Mesenchymal stem cell (in vitro differentiated cells and primary cell): ENCODE data around the gene NGEF.

Experiments
- DNase-seq: peaks from one replicate; pipeline ENCODE4 v3.0.0-alpha.2; 2013
- H2AFZ ChIP-seq: one replicate; pipeline ENCODE4 v1.6.1; 2013; ENCODE audit warnings: low read depth, mild to moderate bottlenecking, control low read depth, inconsistent platforms, low read length, moderate library complexity
- H2AK5ac ChIP-seq: 2 replicates; pipeline ENCODE4 v1.6.1; 2013; ENCODE audit warnings: low read length, moderate library complexity, mild to moderate bottlenecking, inconsistent platforms; ENCODE audit not compliant: severe bottlenecking
- H2BK120ac ChIP-seq: one replicate; pipeline ENCODE4 v1.6.1; 2013; ENCODE audit warnings: low read depth, mild to moderate bottlenecking, inconsistent platforms, low read length, moderate library complexity
- H2BK12ac ChIP-seq, 2 experiments: one replicate each; pipeline ENCODE4 v1.6.1; 2013; ENCODE audit warnings: inconsistent platforms in 2 of 2, low read length in 2 of 2, mild to moderate bottlenecking in 2 of 2, moderate library complexity in 2 of 2, control low read depth in 1 of 2
- H2BK15ac ChIP-seq: one replicate; pipeline ENCODE4 v1.6.1; 2013; ENCODE audit warnings: mild to moderate bottlenecking, low read depth, inconsistent platforms; ENCODE audit not compliant: poor library complexity, severe bottlenecking
- H2BK5ac ChIP-seq: 2 replicates; pipeline ENCODE4 v1.6.1; 2013; ENCODE audit warnings: low read depth, mild to moderate bottlenecking, low read length, control low read depth, inconsistent platforms; ENCODE audit not compliant: poor library complexity, severe bottlenecking
- H3K14ac ChIP-seq, 2 experiments: one replicate each; pipeline ENCODE4 v1.6.1; 2013; ENCODE audit warnings: inconsistent platforms in 2 of 2, low read length in 2 of 2, control low read depth in 1 of 2, mild to moderate bottlenecking in 1 of 2, moderate library complexity in 1 of 2
- H3K18ac ChIP-seq, 2 experiments: one replicate each; pipeline ENCODE4 v1.6.1; 2013; ENCODE audit warnings: inconsistent platforms in 2 of 2, low read length in 2 of 2, control low read depth in 1 of 2, low read depth in 1 of 2, mild to moderate bottlenecking in 1 of 2
- H3K23ac ChIP-seq, 2 experiments: one replicate each; pipeline ENCODE4 v1.6.1; 2013; ENCODE audit warnings: inconsistent platforms in 2 of 2, low read length in 2 of 2, mild to moderate bottlenecking in 2 of 2, moderate library complexity in 2 of 2, control low read depth in 1 of 2
- H3K27ac ChIP-seq: 2 replicates; pipeline ENCODE4 v1.5.1; 2013; ENCODE audit warnings: mild to moderate bottlenecking, moderate library complexity, low read length, control low read depth, inconsistent platforms; ENCODE audit not compliant: poor library complexity, severe bottlenecking
- H3K27me3 ChIP-seq, 2 experiments: 2 replicates each; pipeline versions ENCODE4 v1.6.1 to v1.7.0; 2013; ENCODE audit warnings: low read length in 2 of 2, mild to moderate bottlenecking in 2 of 2, moderate library complexity in 2 of 2, control low read depth in 1 of 2, inconsistent platforms in 1 of 2; ENCODE audit not compliant: control insufficient read depth in 1 of 2, insufficient read depth in 1 of 2
- H3K36me3 ChIP-seq, 2 experiments: 2 replicates each; pipeline versions ENCODE4 v1.6.1 to v1.7.0; 2013; ENCODE audit warnings: low read length in 2 of 2, control low read depth in 1 of 2, inconsistent platforms in 1 of 2, low read depth in 1 of 2, mild to moderate bottlenecking in 1 of 2; ENCODE audit not compliant: insufficient read depth in 2 of 2, control insufficient read depth in 1 of 2
- H3K4ac ChIP-seq, 2 experiments: one replicate each; pipeline ENCODE4 v1.6.1; 2013; ENCODE audit warnings: inconsistent platforms in 2 of 2, low read length in 2 of 2, mild to moderate bottlenecking in 2 of 2, moderate library complexity in 2 of 2, control low read depth in 1 of 2, low read depth in 1 of 2
- H3K4me1 ChIP-seq: 2 replicates; pipeline ENCODE4 v1.6.1; 2013; ENCODE audit warnings: low read depth, low read length, control low read depth; ENCODE audit not compliant: control insufficient read depth, insufficient read depth
- H3K4me2 ChIP-seq: 2 replicates; pipeline ENCODE4 v1.6.1; 2013; ENCODE audit warnings: low read length, mild to moderate bottlenecking, inconsistent platforms; ENCODE audit not compliant: poor library complexity, severe bottlenecking
- H3K4me3 ChIP-seq, 2 experiments: 2 replicates each; pipeline versions ENCODE4 v1.5.1 to v1.7.0; 2013; ENCODE audit warnings: low read length in 2 of 2, mild to moderate bottlenecking in 2 of 2, control low read depth in 1 of 2, low read depth in 1 of 2; ENCODE audit not compliant: insufficient read depth in 1 of 2
- H3K79me1 ChIP-seq: replicated peaks from 2 replicates; pipeline ENCODE4 v1.6.1; 2013; ENCODE audit warnings: mild to moderate bottlenecking, control low read depth, low read length, inconsistent platforms; ENCODE audit not compliant: poor library complexity, severe bottlenecking
- H3K9ac ChIP-seq: 2 replicates; pipeline ENCODE4 v1.7.0; 2013; ENCODE audit warnings: mild to moderate bottlenecking, low read length, moderate library complexity
- H3K9me3 ChIP-seq: 2 replicates; pipeline ENCODE4 v1.7.0; 2013; ENCODE audit warnings: mild to moderate bottlenecking, low read length; ENCODE audit not compliant: control insufficient read depth
- H4K8ac ChIP-seq: one replicate; pipeline ENCODE4 v1.6.1; 2013; ENCODE audit warnings: inconsistent platforms, mild to moderate bottlenecking, low read length, moderate library complexity
- H4K91ac ChIP-seq: one replicate; pipeline ENCODE4 v1.6.1; 2013; ENCODE audit warnings: mild to moderate bottlenecking, low read length, inconsistent platforms
- WGBS: methylation state at CpG from one replicate; pipeline ENCODE4 v1.1.7; 2013; ENCODE audit warnings: mixed read lengths; 5-methylcytosine and 5-hydroxymethylcytosine counted together

The NGEF gene

DNA sequence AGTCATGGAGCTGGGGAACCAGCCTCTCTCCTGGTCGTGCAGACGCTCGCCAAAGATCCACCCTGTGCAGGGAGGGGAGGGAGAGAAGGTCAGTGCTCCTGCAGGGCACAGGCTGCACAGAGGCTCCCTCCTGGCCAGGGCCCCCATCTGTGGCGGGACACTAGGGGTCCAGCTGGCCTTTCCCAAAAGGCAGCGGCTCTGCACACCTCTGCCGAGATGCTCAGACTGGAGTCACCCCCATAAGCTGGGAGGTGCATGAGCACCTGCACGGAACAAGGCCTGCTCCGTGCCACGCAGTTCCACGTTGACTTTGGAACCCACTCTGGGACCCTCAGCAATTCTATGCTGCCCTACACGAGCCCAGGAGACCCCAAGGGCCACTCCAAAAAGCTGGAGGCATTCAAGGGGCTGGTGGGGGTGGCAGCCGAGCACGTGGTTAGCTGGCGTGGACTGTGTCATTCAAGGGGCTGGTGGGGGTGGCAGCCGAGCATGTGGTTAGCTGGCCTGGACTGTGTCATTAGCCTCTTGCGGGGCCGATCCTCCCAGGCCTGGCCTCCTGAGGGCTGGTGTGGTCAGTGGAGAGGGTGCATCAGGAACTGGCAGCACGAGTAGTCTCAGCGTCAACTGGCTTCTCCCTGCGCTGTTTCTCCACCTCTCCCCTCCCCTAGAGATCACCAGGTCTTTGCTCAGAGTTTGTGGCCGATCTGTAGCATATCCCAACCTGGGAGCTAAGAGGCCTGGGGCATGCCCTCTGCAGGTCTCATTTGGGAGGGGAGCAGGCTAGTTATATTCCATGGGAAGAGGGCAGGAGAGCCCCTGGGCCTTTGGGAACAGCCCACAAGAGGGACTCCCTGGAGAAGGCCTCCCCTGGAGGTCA, 133.2 kb downstream of the NGEF start:
- H3K18ac ChIP-seq: no peak overlapping the region
- no peak overlapping the region for H4K91ac ChIP-seq
- H3K4me1 ChIP-seq: peaks cover 19% of the 10 kb centered on the region
- peaks cover 6 to 21% of the 10 kb centered on the region in 2 experiments for H3K27me3 ChIP-seq
- H3K23ac ChIP-seq: peak overlapping the region in 1 of 2 experiments; percentile 68
- H3K9ac ChIP-seq: no peak overlapping the region
- no peak overlapping the region for H3K4me2 ChIP-seq
- H3K36me3 ChIP-seq: peaks cover 0 to 20% of the 10 kb centered on the region in 2 experiments
- no peak overlapping the region for H2BK15ac ChIP-seq
- no peak overlapping the region for H2AFZ ChIP-seq
- no peak overlapping the region for H2BK5ac ChIP-seq
- no peak overlapping the region for H4K8ac ChIP-seq
- no peak overlapping the region for H3K4ac ChIP-seq
- WGBS: 94% methylated on average over 17 of the region's 21 CpGs
- no peak overlapping the region for H2BK120ac ChIP-seq
- no peak for DNase-seq
- no peak overlapping the region for H3K27ac ChIP-seq
- H3K4me3 ChIP-seq: no peak overlapping the region
- H2BK12ac ChIP-seq: no peak overlapping the region
- no peaks in the 10 kb centered on the region for H3K79me1 ChIP-seq
- H3K14ac ChIP-seq: no peak overlapping the region
- no peak overlapping the region for H2AK5ac ChIP-seq
- no peaks in the 10 kb centered on the region for H3K9me3 ChIP-seq

- Histone ChIP-seq H2AFZ (no peak overlapping the region), H4K91ac (no peak overlapping the region), H2BK5ac (no peak overlapping the region), H3K14ac (no peak overlapping the region), H2AK5ac (no peak overlapping the region), H3K9ac (no peak overlapping the region), H2BK15ac (no peak overlapping the region), H2BK120ac (no peak overlapping the region), H2BK12ac (no peak overlapping the region), H3K4me3 (no peak overlapping the region), H3K9me3 (no peaks in the 10 kb centered on the region), H3K27ac (no peak overlapping the region), H3K36me3 (peaks cover 0 to 24% of the 10 kb centered on the region in 2 experiments), H3K4me2 (no peak overlapping the region), H3K79me1 (no peaks in the 10 kb centered on the region), H3K18ac (no peak overlapping the region), H3K4ac (no peak overlapping the region), H3K27me3 (peaks cover 6 to 25% of the 10 kb centered on the region in 2 experiments), H4K8ac (no peak overlapping the region), H3K4me1 (peaks cover 19% of the 10 kb centered on the region), H3K23ac (no peak overlapping the region)
- 93% methylated on average over 20 of the region's 20 CpGs for WGBS
- no peak for DNase-seq
These were observed 134.0 kb downstream of the NGEF start for GRCh38 chr2:232878855-232879617.

DNA sequence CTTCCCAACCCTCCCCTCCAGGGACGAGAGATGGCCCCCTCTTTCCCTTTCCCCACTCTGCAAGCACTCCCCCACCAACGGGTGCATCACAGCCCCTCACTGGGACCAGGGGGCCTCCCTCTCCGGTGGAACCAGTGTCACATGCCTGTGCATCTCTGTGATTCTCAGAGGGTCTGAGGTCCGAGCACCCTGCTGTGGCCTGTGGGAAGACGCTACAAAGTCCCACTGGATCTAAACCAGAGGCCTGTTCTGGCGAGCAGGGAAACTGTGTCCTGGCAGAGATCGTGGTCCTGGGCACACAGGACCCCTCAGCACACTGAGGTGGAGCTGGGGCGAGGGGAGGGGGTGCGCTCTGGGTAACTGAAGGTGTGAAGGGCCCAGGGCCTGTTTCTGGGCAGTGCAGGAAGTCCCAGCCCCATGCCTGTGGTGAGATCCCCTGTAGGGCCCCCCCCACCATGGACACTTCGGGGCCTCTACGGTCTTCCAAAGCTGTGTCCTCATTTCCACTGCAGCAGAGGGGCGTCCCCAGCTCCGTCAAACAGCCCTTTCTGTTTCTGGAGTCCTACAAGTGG, 135.0 kb downstream of the NGEF start:
- 92% methylated on average over 13 of the region's 13 CpGs for WGBS

More for the DNA sequence above, 135.0 kb downstream of the NGEF start:
- Histone ChIP-seq H3K4ac (no peak overlapping the region), H2BK12ac (no peak overlapping the region), H2BK15ac (no peak overlapping the region), H3K9me3 (no peaks in the 10 kb centered on the region), H2AFZ (no peak overlapping the region), H3K4me3 (no peak overlapping the region), H4K91ac (no peak overlapping the region), H3K9ac (no peak overlapping the region), H3K18ac (no peak overlapping the region), H2AK5ac (no peak overlapping the region), H3K36me3 (peaks cover 0 to 26% of the 10 kb centered on the region in 2 experiments), H3K27me3 (peaks cover 6 to 22% of the 10 kb centered on the region in 2 experiments), H3K79me1 (no peaks in the 10 kb centered on the region), H2BK120ac (no peak overlapping the region), H4K8ac (no peak overlapping the region), H3K4me1 (peaks cover 18% of the 10 kb centered on the region), H3K27ac (no peak overlapping the region), H2BK5ac (no peak overlapping the region), H3K4me2 (no peak overlapping the region), H3K23ac (no peak overlapping the region), H3K14ac (no peak overlapping the region)
- DNase-seq: no peak
